Measurements from ENCODE around the gene PAK6. TPM values are rescaled to one million over a fixed set of nuclear protein-coding genes. Genes with fewer than 3 reads are reported as not detected.

PAK6 gene
- total RNA-seq, 1 donor from 2014 or later, result not detected

- no peaks in the 10 kb centered on the region for H3K4me1 ChIP-seq
- DNase-seq (ENCODE audit: low spot score in 2 of 2), result peak; percentile 78 to 82
- no peaks in the 10 kb centered on the region for H3K27me3 ChIP-seq
- TF ChIP-seq CTCF (IDR thresholded peaks at IDR 0.05), result no peak
- no peak overlapping the region for H3K4me3 ChIP-seq
- intact Hi-C loops (cut with DNase I), result no loop called here
- no peaks in the 10 kb centered on the region for H3K36me3 ChIP-seq
- peak overlapping the region in 1 of 2 donors; percentile 51 for H3K27ac ChIP-seq
- no peaks in the 10 kb centered on the region for H3K9me3 ChIP-seq
Measured at GRCh38 chr15:40266828-40267304, 28.0 kb downstream of the PAK6 start.

GRCh38 chr15:40267670-40268069 lies 28.8 kb downstream of the PAK6 start:
- no peak for TF ChIP-seq CTCF (IDR thresholded peaks at IDR 0.05)
- no peaks in the 10 kb centered on the region for H3K4me1 ChIP-seq
- no peaks in the 10 kb centered on the region for H3K36me3 ChIP-seq
- DNase-seq (ENCODE audit: low spot score in 2 of 2), result no peak
- intact Hi-C loops (cut with DNase I), result no loop called here
- H3K9me3 ChIP-seq, result no peaks in the 10 kb centered on the region
- no peak overlapping the region for H3K4me3 ChIP-seq
- no peak overlapping the region for H3K27ac ChIP-seq
- H3K27me3 ChIP-seq, result no peaks in the 10 kb centered on the region

GRCh38 chr15:40269604-40270003 lies 30.7 kb downstream of the PAK6 start:
- Histone ChIP-seq H3K27me3 (no peaks in the 10 kb centered on the region), H3K4me3 (no peak overlapping the region), H3K27ac (no peak overlapping the region), H3K9me3 (no peaks in the 10 kb centered on the region), H3K4me1 (no peaks in the 10 kb centered on the region), H3K36me3 (no peaks in the 10 kb centered on the region)
- intact Hi-C loops (cut with DNase I), result no loop called here
- no peak for DNase-seq (ENCODE audit: low spot score in 2 of 2)
- no peak for TF ChIP-seq CTCF (IDR thresholded peaks at IDR 0.05)

- Histone ChIP-seq H3K27ac (no peak overlapping the region), H3K36me3 (no peaks in the 10 kb centered on the region), H3K4me1 (no peaks in the 10 kb centered on the region), H3K27me3 (no peaks in the 10 kb centered on the region), H3K4me3 (no peak overlapping the region), H3K9me3 (no peaks in the 10 kb centered on the region)
- intact Hi-C loops (cut with DNase I), result no loop called here
- DNase-seq (ENCODE audit: low spot score in 2 of 2), result no peak
- no peak for TF ChIP-seq CTCF (IDR thresholded peaks at IDR 0.05)
Measured at GRCh38 chr15:40270246-40270995, 31.6 kb downstream of the PAK6 start.

- intact Hi-C loops (cut with DNase I), result no loop called here
- TF ChIP-seq CTCF (IDR thresholded peaks at IDR 0.05), result no peak
- Histone ChIP-seq H3K9me3 (no peaks in the 10 kb centered on the region), H3K27me3 (no peaks in the 10 kb centered on the region), H3K27ac (no peak overlapping the region), H3K4me3 (no peak overlapping the region), H3K36me3 (no peaks in the 10 kb centered on the region), H3K4me1 (no peaks in the 10 kb centered on the region)
- DNase-seq (ENCODE audit: low spot score in 2 of 2), result no peak
Measured at GRCh38 chr15:40271685-40272484, 33.0 kb downstream of the PAK6 start.

Data from ascending aorta (tissue), 2 donors.